Measurements from ENCODE around the gene LAMA1. TPM values are rescaled to one million over a fixed set of nuclear protein-coding genes. Genes with fewer than 3 reads are reported as not detected.
"Not testable (repeated sequence)": the region's sequence is repeated elsewhere in the genome, so short reads cannot be mapped to it uniquely, and the experiment has no call there.

LAMA1 gene
- 1 to 10 TPM; 1.4 to 5.9 (median 3.9) TPM for polyA plus RNA-seq (ENCODE audit: insufficient read length in 10 of 10)
- long read RNA-seq, donor 1, result 0 reads
- long read RNA-seq, donor 2, result 0 reads
- long read RNA-seq, donor 3, result 0 reads
- long read RNA-seq, donor 4, result 0 reads
- long read RNA-seq, donor 5, result 0 reads
- long read RNA-seq, donor 6, result 0 reads
- long read RNA-seq, donor 7, result 0 reads
- long read RNA-seq, donor 8, result 0 reads
- long read RNA-seq, donor 9, result 0 reads

GRCh38 chr18:7117390-7118355, at the start of gene LAMA1:
TSS of gene LAMA1 (minus strand) at chr18:7117797. CDS start at chr18:7117720, 77 bp downstream.
- peak in 2 of 3 donors; percentile 23 to 24 for DNase-seq

- no peak for DNase-seq
Measured at GRCh38 chr18:7165846-7166393, 48.3 kb upstream of the LAMA1 start.

- peak in 1 of 3 donors; percentile 7 for DNase-seq
Measured at GRCh38 chr18:7164323-7165004, 46.9 kb upstream of the LAMA1 start.

GRCh38 chr18:7158216-7158615, 40.6 kb upstream of the LAMA1 start:
- peak in 1 of 3 donors; percentile 23 for DNase-seq

- no peak for DNase-seq
Measured at GRCh38 chr18:7157760-7158159, 40.2 kb upstream of the LAMA1 start.

GRCh38 chr18:7155887-7156286, 38.3 kb upstream of the LAMA1 start:
- DNase-seq, result no peak

GRCh38 chr18:7155092-7155491, 37.5 kb upstream of the LAMA1 start:
- no peak for DNase-seq

GRCh38 chr18:7152440-7152839, 34.8 kb upstream of the LAMA1 start:
- DNase-seq, result peak in 2 of 3 donors; percentile 59 to 73

- no peak for DNase-seq
Measured at GRCh38 chr18:7147399-7147798, 29.8 kb upstream of the LAMA1 start.

- DNase-seq, result no peak
Measured at GRCh38 chr18:7146067-7146466, 28.5 kb upstream of the LAMA1 start.

GRCh38 chr18:7144921-7145320, 27.3 kb upstream of the LAMA1 start:
- not testable (repeated sequence) for DNase-seq

GRCh38 chr18:7141287-7141686, 23.7 kb upstream of the LAMA1 start:
- DNase-seq, result no peak

GRCh38 chr18:7139409-7139808, 21.8 kb upstream of the LAMA1 start:
- no peak for DNase-seq

GRCh38 chr18:7133181-7133580, 15.6 kb upstream of the LAMA1 start:
- no peak for DNase-seq

- DNase-seq, result no peak
Measured at GRCh38 chr18:7132356-7133150, 15.0 kb upstream of the LAMA1 start.

- DNase-seq, result no peak
Measured at GRCh38 chr18:7122376-7122775, 4.8 kb upstream of the LAMA1 start.

GRCh38 chr18:7116792-7117389, 706 bp downstream of the LAMA1 start:
- peak in 1 of 3 donors; percentile 51 for DNase-seq

GRCh38 chr18:7116001-7116730, 1.4 kb downstream of the LAMA1 start:
- DNase-seq, result peak in 1 of 3 donors; percentile 37

- DNase-seq, result no peak
Measured at GRCh38 chr18:7112936-7113335, 4.7 kb downstream of the LAMA1 start.

GRCh38 chr18:7111134-7111533, 6.5 kb downstream of the LAMA1 start:
- DNase-seq, result no peak

Data from muscle of back (tissue), 13 donors.